Measurements from ENCODE around the gene BTNL9.
"Not testable (repeated sequence)": the region's sequence is repeated elsewhere in the genome, so short reads cannot be mapped to it uniquely, and the experiment has no call there.

DNA sequence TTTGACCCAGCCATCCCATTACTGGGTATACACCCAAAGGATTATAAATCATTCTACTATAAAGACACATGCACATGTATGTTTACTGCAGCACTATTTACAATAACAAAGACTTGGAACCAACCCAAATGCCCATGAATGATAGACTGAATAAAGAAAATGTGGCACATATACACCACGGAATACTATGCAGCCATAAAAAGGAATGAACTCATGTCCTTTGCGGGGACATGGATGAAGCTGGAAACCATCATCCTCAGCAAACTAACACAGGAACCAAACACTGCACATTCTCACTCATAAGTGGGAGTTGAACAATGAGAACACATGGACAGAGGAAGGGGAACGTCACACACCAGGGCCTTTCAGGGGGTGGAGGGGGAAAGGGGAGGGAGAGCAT, 22.6 kb upstream of the BTNL9 start:
- TF ChIP-seq CTCF, POLR2A (IDR thresholded peaks at IDR 0.05): not testable (repeated sequence)
